ENCODE measurements around the gene TSPY10.
"Not testable (repeated sequence)": the region's sequence is repeated elsewhere in the genome, so short reads cannot be mapped to it uniquely, and the experiment has no call there.

The TSPY10 gene

GRCh38 chrY:9527580-9527979 is at the start of gene TSPY10:
Gene TSPY10, plus strand, starts transcription at chrY:9527880. Its CDS starts 46 bp downstream, at chrY:9527926.
- not testable (repeated sequence) for H2AFZ ChIP-seq (ENCODE audit: low read length); H3K9ac ChIP-seq (ENCODE audit: low read length); H3K9me2 ChIP-seq (ENCODE audit: low read depth, low read length); H3K9me3 ChIP-seq (ENCODE audit: low read length); H3K4me3 ChIP-seq (ENCODE audit: low read depth, low read length, poor library complexity, severe bottlenecking); H3K27ac ChIP-seq (ENCODE audit: low read depth, low read length, poor library complexity, severe bottlenecking); H3K79me2 ChIP-seq (ENCODE audit: insufficient read depth, low read length); H3F3A ChIP-seq (ENCODE audit: insufficient read depth, low read length); H3K27me3 ChIP-seq (ENCODE audit: insufficient read depth, low read length); H4K20me1 ChIP-seq (ENCODE audit: insufficient read depth, low read length); H3K4me1 ChIP-seq (ENCODE audit: insufficient read depth, low read length, severe bottlenecking); H3K36me3 ChIP-seq (ENCODE audit: insufficient read depth, low read length); H3K4me2 ChIP-seq (ENCODE audit: low read length)

GRCh38 chrY:9486967-9487366 is 40.7 kb upstream of the TSPY10 start, which contains the start of gene TSPY9:
Gene TSPY9, plus strand, starts transcription at chrY:9487267. Its CDS starts 46 bp downstream, at chrY:9487313.
- not testable (repeated sequence) for H3K27ac ChIP-seq (ENCODE audit: low read depth, low read length, poor library complexity, severe bottlenecking); H3K9me2 ChIP-seq (ENCODE audit: low read depth, low read length); H3K27me3 ChIP-seq (ENCODE audit: insufficient read depth, low read length); H3F3A ChIP-seq (ENCODE audit: insufficient read depth, low read length); H2AFZ ChIP-seq (ENCODE audit: low read length); H3K36me3 ChIP-seq (ENCODE audit: insufficient read depth, low read length); H4K20me1 ChIP-seq (ENCODE audit: insufficient read depth, low read length); H3K4me3 ChIP-seq (ENCODE audit: low read depth, low read length, poor library complexity, severe bottlenecking); H3K4me1 ChIP-seq (ENCODE audit: insufficient read depth, low read length, severe bottlenecking); H3K9ac ChIP-seq (ENCODE audit: low read length); H3K79me2 ChIP-seq (ENCODE audit: insufficient read depth, low read length); H3K9me3 ChIP-seq (ENCODE audit: low read length); H3K4me2 ChIP-seq (ENCODE audit: low read length)

GRCh38 chrY:9504396-9504795 is 23.3 kb upstream of the TSPY10 start:
- H3K9me3 ChIP-seq (ENCODE audit: low read length); H3K27me3 ChIP-seq (ENCODE audit: insufficient read depth, low read length); H3K4me2 ChIP-seq (ENCODE audit: low read length): not testable (repeated sequence)

GRCh38 chrY:9516287-9516686 is 11.4 kb upstream of the TSPY10 start:
- not testable (repeated sequence) for H3K4me2 ChIP-seq (ENCODE audit: low read length); H3K79me2 ChIP-seq (ENCODE audit: insufficient read depth, low read length); H4K20me1 ChIP-seq (ENCODE audit: insufficient read depth, low read length); H3K4me1 ChIP-seq (ENCODE audit: insufficient read depth, low read length, severe bottlenecking); H3K4me3 ChIP-seq (ENCODE audit: low read depth, low read length, poor library complexity, severe bottlenecking); H3F3A ChIP-seq (ENCODE audit: insufficient read depth, low read length); H3K27ac ChIP-seq (ENCODE audit: low read depth, low read length, poor library complexity, severe bottlenecking); H3K36me3 ChIP-seq (ENCODE audit: insufficient read depth, low read length); H3K9me3 ChIP-seq (ENCODE audit: low read length); H3K9ac ChIP-seq (ENCODE audit: low read length); H2AFZ ChIP-seq (ENCODE audit: low read length); H3K9me2 ChIP-seq (ENCODE audit: low read depth, low read length); H3K27me3 ChIP-seq (ENCODE audit: insufficient read depth, low read length)

More at GRCh38 chrY:9504396-9504795, 23.3 kb upstream of the TSPY10 start:
- H3K4me3 ChIP-seq (ENCODE audit: low read depth, low read length, poor library complexity, severe bottlenecking); H3K36me3 ChIP-seq (ENCODE audit: insufficient read depth, low read length); H3K9ac ChIP-seq (ENCODE audit: low read length); H3F3A ChIP-seq (ENCODE audit: insufficient read depth, low read length); H4K20me1 ChIP-seq (ENCODE audit: insufficient read depth, low read length); H3K9me2 ChIP-seq (ENCODE audit: low read depth, low read length); H3K27ac ChIP-seq (ENCODE audit: low read depth, low read length, poor library complexity, severe bottlenecking); H3K79me2 ChIP-seq (ENCODE audit: insufficient read depth, low read length); H2AFZ ChIP-seq (ENCODE audit: low read length); H3K4me1 ChIP-seq (ENCODE audit: insufficient read depth, low read length, severe bottlenecking): not testable (repeated sequence)

Data from OCI-LY1 (cell line).